T-helper 17 cell (primary cell): ENCODE measurements around the gene MYO15B. TPM values are rescaled to one million over a fixed set of nuclear protein-coding genes. Genes with fewer than 3 reads are reported as not detected.
A peak's percentile ranks its signal among the peaks of the same experiment; 100 is the strongest.

Experiments used
- ATAC-seq: fragments of 150-1000 bp; cut with Tn5 transposase; 2 replicates; pipeline ENCODE4 v1.10.0; 2021; ENCODE audit warnings: mild to moderate bottlenecking, moderate library complexity
- DNase-seq, 3 donors: peaks; one replicate each; pipeline versions ENCODE4 v3.0.0 to v3.0.0-alpha.2; 2020 to 2021
- H3K9me3 ChIP-seq: one replicate; pipeline ENCODE4 v1.7.0; 2013; ENCODE audit warnings: low read length, mild to moderate bottlenecking; ENCODE audit not compliant: control insufficient read depth, poor library complexity, severe bottlenecking
- H3K27ac Mint-ChIP-seq: one replicate; pipeline ENCODE4 v1.8.0; 2022; ENCODE audit warnings: mild to moderate bottlenecking, moderate library complexity, mixed read lengths
- H3K27me3 Mint-ChIP-seq: one replicate; pipeline ENCODE4 v1.8.0; 2022; ENCODE audit warnings: mixed read lengths
- H3K36me3 Mint-ChIP-seq: one replicate; pipeline ENCODE4 v1.8.0; 2022; ENCODE audit warnings: low read depth, mixed read lengths
- H3K4me1 Mint-ChIP-seq: one replicate; pipeline ENCODE4 v1.8.0; 2022; ENCODE audit warnings: mild to moderate bottlenecking, mixed read lengths
- H3K4me3 Mint-ChIP-seq: one replicate; pipeline ENCODE4 v1.8.0; 2022; ENCODE audit warnings: mild to moderate bottlenecking, moderate library complexity, mixed read lengths
- total RNA-seq, 4 donors: library from RNA in 2 of 4; stranded (reverse) in 2 of 4; gene quantifications; one replicate each; pipeline ENCODE4 v1.2.3 and lab custom pipeline; 2022 to 2026

The MYO15B gene
- total RNA-seq, 2 donors from 2014 or later, result 42.2 to 69.3 TPM

DNA sequence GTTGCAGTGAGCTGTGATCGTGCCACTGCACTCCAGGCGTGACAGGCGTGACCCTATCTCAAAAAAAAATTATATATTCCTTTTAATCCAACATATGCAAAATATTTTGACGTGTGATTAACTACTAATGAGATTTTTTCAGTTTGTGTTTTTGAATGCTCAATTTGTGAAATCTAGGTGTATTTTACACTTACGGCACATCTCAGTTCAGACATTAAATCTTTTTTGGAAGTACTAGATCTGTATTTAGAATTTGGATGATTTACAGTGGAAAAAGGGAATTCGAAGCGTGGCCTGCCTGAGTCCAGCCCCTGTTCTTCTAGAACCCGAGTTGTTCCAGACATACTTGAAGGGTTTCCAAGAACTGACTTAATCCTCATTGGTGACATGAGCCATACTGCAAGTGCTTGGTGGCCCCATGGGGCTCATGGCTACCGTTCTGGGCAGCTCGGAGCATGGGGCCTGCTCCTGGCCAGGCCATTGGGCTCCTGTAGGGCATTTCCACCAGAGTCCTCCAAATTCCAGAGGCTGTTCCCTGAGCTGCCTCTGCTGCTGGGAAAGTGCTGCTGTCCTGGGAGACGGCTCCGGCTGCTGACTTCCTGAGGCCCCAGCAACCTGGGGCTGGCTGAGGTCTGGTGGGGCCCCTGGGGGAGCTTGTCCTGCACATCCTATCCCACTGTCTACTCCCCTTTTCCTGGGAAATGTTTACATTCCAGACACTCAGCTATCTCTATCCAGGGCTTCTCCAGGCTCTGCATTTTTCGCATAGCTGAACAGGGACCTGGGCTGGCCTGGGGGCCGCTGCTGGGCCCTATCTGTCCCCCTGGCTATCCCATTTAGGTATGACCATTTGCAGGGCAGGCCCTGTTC lies 34.9 kb upstream of the MYO15B start:
- DNase-seq, result no peak
- H3K36me3 Mint-ChIP-seq, result no peaks in the 10 kb centered on the region
- H3K4me1 Mint-ChIP-seq, result no peaks in the 10 kb centered on the region
- no peaks in the 10 kb centered on the region for H3K27me3 Mint-ChIP-seq
- no peak for ATAC-seq
- no peak overlapping the region for H3K4me3 Mint-ChIP-seq
- no peak overlapping the region for H3K27ac Mint-ChIP-seq
- H3K9me3 ChIP-seq, result no peaks in the 10 kb centered on the region

DNA sequence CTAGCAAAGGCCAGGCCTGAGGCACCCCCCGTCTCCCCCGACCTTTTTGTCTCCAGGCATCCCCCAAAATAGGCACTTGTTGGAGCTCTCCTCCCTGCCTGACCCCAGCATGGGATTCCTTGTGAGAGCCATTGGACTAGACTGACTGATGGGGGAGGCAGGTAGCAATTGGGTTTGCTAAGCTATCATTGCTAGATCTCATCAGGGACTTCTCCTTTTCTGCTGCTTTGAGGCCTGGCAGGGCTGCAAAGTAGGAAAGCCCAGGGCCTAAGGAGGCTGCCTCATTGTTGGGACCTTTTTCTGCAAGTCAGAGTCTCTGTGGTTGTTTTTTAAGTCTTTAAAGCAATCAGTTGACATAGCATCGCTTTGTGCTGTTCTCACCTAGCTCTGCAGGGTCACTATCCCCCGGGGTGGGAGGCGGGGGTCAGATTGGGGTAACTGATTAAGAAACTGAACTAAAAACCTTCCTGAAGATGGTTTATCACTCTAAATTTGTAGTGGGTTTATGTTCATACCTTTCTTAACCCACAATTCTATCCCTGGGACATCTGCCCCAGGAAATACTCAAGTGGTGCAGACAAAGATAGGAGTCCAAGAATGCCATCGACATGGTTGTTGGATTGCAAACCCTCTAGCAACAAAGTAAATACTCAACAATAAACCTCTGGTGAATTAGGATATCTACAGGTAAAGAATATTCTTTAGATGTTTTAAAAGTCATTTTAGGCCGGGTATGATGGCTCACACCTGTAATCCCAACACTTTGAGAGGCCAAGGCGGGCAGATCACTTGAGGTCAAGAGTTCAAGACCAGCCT lies 34.1 kb upstream of the MYO15B start:
- no peaks in the 10 kb centered on the region for H3K9me3 ChIP-seq
- Mint-ChIP-seq H3K27ac (no peak overlapping the region), H3K4me1 (no peaks in the 10 kb centered on the region), H3K4me3 (no peak overlapping the region), H3K27me3 (no peaks in the 10 kb centered on the region), H3K36me3 (no peaks in the 10 kb centered on the region)
- DNase-seq (no peak), ATAC-seq (no peak)

DNA sequence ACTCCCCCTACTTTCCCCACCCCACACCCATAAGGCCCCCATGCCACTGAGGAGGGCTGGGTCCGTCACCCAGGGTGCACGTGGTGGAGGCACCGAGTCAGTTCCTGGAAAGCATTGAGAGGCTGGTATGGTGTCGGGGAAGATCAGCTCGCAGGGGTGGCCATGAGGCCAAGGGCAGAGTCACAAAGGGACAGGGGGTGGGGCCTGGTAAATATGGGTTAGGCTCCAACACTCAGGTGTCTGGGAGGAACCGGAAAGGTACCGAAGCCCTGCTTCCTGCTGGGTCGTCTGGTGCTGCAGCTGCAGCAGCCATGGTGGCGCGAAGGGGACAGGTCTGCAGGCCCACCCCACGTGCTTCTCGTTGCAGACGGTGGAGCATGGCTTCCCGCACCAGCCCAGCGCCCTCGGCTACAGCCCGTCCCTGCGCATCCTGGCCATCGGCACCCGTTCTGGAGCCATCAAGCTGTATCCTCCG lies 31.9 kb upstream of the MYO15B start:
- Mint-ChIP-seq H3K36me3 (no peaks in the 10 kb centered on the region), H3K27me3 (no peaks in the 10 kb centered on the region), H3K4me3 (no peak overlapping the region), H3K4me1 (no peaks in the 10 kb centered on the region), H3K27ac (no peak overlapping the region)
- no peak for DNase-seq
- H3K9me3 ChIP-seq, result no peaks in the 10 kb centered on the region
- ATAC-seq, result no peak

- Mint-ChIP-seq H3K36me3 (no peaks in the 10 kb centered on the region), H3K4me1 (no peaks in the 10 kb centered on the region), H3K27me3 (no peaks in the 10 kb centered on the region), H3K27ac (no peak overlapping the region), H3K4me3 (no peak overlapping the region)
- H3K9me3 ChIP-seq, result no peaks in the 10 kb centered on the region
- ATAC-seq, result no peak
- no peak for DNase-seq
These were observed 30.3 kb upstream of the MYO15B start for GRCh38 chr17:75557075-75557851.

DNA sequence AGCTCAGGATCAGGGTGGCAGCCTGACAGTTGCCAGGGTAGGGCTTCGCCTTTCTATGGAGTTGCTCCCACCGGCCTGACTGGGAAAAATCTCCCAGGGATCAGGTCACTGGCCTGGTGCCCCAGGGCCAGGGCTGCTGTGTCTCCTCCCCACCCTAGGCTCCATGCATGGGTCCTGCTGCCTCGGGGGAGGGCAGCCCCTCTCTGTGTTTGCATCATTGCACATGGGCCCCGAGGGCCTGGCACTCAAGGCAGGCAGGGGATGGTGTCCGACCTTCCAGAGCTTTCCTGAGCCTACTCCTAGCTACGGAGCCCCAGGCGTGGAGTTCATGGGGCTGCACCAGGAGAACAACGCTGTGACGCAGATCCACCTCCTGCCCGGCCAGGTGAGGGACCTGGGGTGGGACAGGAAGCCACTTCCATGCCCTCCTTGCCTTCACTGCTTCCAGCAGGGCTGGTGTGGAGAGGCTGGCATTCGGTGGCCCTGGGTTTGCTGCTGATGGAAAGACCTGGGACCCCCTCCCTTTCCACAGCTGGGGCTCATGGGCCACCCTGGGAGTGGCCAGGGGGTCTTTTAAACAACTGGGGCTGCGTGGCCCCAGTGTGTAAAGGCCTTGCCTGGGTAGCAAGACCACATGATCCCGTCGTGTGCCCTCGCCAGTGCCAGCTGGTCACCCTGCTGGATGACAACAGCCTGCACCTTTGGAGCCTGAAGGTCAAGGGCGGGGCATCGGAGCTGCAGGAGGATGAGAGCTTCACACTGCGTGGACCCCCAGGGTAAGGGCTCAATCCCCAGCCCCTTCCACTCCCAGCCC lies 29.5 kb upstream of the MYO15B start:
- H3K9me3 ChIP-seq, result no peaks in the 10 kb centered on the region
- H3K4me3 Mint-ChIP-seq, result no peak overlapping the region
- ATAC-seq, result no peak
- H3K27me3 Mint-ChIP-seq, result no peaks in the 10 kb centered on the region
- H3K4me1 Mint-ChIP-seq, result no peaks in the 10 kb centered on the region
- no peak for DNase-seq
- no peaks in the 10 kb centered on the region for H3K36me3 Mint-ChIP-seq
- no peak overlapping the region for H3K27ac Mint-ChIP-seq

GRCh38 chr17:75558666-75559530 lies 28.7 kb upstream of the MYO15B start:
- H3K27me3 Mint-ChIP-seq, result no peaks in the 10 kb centered on the region
- H3K9me3 ChIP-seq, result no peaks in the 10 kb centered on the region
- ATAC-seq, result peak; percentile 68
- no peaks in the 10 kb centered on the region for H3K4me1 Mint-ChIP-seq
- no peak overlapping the region for H3K27ac Mint-ChIP-seq
- no peaks in the 10 kb centered on the region for H3K36me3 Mint-ChIP-seq
- no peak overlapping the region for H3K4me3 Mint-ChIP-seq
- DNase-seq, result no peak

- DNase-seq (no peak), ATAC-seq (no peak)
- no peak overlapping the region for H3K4me3 Mint-ChIP-seq
- no peaks in the 10 kb centered on the region for H3K4me1 Mint-ChIP-seq
- no peaks in the 10 kb centered on the region for H3K27me3 Mint-ChIP-seq
- no peaks in the 10 kb centered on the region for H3K9me3 ChIP-seq
- H3K27ac Mint-ChIP-seq, result no peak overlapping the region
- H3K36me3 Mint-ChIP-seq, result no peaks in the 10 kb centered on the region
These were observed 27.6 kb upstream of the MYO15B start for GRCh38 chr17:75559958-75560533.

DNA sequence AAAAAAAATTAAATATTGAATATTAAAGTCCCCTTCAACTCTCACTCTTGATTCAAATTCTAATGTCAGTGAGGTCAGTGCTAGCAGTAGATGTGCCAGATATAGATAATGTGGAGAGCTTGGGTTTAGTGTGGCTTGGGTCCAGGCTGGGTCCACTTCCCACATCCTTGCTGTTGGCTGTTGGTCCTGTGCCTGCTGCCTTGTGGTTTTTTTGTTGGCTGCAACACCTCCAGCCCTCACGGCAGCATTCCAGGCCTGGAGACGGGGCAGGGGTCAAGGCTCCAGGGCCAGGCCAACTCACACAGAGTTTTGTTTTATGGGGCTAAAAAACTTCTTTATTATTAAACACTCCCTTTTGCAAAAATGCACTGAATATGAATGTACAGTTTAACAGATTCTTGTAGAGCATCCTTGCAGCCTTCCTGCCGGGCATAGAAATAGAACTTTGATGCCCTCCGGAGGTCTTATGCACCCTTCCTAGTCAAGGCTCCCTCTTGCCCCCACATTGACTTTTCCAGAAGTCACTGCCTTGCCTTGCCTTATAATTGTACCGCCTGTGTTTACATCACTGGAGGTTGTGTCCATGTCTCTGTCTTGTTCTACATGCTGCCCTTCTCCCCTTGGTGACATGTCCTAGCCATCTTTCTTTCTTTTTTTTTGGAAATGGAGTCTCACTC lies 25.5 kb upstream of the MYO15B start:
- H3K4me1 Mint-ChIP-seq, result peaks cover 9% of the 10 kb centered on the region
- H3K27ac Mint-ChIP-seq, result no peak overlapping the region
- no peak overlapping the region for H3K4me3 Mint-ChIP-seq

GRCh38 chr17:75563063-75563758 lies 24.4 kb upstream of the MYO15B start:
- H3K9me3 ChIP-seq, result no peaks in the 10 kb centered on the region
- DNase-seq (no peak), ATAC-seq (no peak)
- Mint-ChIP-seq H3K36me3 (peaks cover 2% of the 10 kb centered on the region), H3K27me3 (no peaks in the 10 kb centered on the region), H3K4me1 (peaks cover 9% of the 10 kb centered on the region), H3K27ac (no peak overlapping the region), H3K4me3 (no peak overlapping the region)

More for the DNA sequence above, 25.5 kb upstream of the MYO15B start:
- no peaks in the 10 kb centered on the region for H3K9me3 ChIP-seq
- DNase-seq, result no peak
- ATAC-seq, result no peak
- Mint-ChIP-seq H3K36me3 (peaks cover 2% of the 10 kb centered on the region), H3K27me3 (no peaks in the 10 kb centered on the region)

DNA sequence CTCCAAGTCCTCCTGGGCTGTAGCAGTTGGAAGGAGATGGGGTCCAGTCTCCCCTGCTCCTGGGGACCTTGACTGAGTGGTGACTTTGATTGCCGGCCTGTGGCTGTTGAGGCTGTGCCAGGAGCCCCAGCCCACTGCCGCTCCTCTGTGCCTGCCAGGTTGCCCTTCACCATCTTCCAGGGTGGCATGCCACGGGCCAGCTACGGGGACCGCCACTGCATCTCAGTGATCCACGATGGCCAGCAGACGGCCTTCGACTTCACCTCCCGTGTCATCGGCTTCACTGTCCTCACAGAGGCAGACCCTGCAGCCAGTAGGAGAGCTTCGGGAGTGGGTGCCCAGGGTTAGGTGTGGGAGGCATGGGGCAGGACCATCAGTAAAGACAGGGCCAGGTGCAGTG lies 23.4 kb upstream of the MYO15B start:
- H3K9me3 ChIP-seq, result no peaks in the 10 kb centered on the region
- Mint-ChIP-seq H3K4me3 (no peak overlapping the region), H3K4me1 (peaks cover 9% of the 10 kb centered on the region), H3K36me3 (peaks cover 2% of the 10 kb centered on the region), H3K27ac (no peak overlapping the region), H3K27me3 (no peaks in the 10 kb centered on the region)
- ATAC-seq, result no peak
- DNase-seq, result no peak

- peaks cover 2% of the 10 kb centered on the region for H3K36me3 Mint-ChIP-seq
- H3K9me3 ChIP-seq, result no peaks in the 10 kb centered on the region
- H3K27me3 Mint-ChIP-seq, result no peaks in the 10 kb centered on the region
- DNase-seq, result no peak
- no peak overlapping the region for H3K4me3 Mint-ChIP-seq
- H3K27ac Mint-ChIP-seq, result no peak overlapping the region
- no peak for ATAC-seq
- peaks cover 9% of the 10 kb centered on the region for H3K4me1 Mint-ChIP-seq
These were observed 22.5 kb upstream of the MYO15B start for GRCh38 chr17:75565066-75565465.
